ENCODE data around the gene ZNF628. TPM values are rescaled to one million over a fixed set of nuclear protein-coding genes. Genes with fewer than 3 reads are reported as not detected.
A peak's percentile ranks its signal among the peaks of the same experiment; 100 is the strongest.

Gene ZNF628
- total RNA-seq, 1 experiment from 2014 or later, result 16.7 TPM

DNA sequence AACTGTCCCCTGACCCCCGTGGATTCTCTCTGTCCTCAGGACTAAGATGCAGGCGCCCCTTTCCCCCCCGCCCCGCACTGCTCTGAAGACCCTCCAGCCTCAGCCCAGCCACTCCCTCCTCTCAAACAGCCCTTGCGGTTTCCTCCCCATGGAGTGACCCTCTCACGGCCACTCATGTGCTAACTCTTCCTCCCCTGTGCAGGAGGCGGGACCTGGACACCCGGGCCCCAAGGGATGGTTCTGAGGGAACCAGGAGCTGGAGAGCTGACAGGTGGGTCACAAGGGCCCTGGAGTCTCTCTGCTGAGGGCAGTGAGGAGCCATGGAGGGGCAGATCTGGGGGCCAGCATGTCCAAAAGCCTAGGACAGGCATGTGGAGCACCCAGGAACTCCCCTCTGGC lies 16.9 kb upstream of the ZNF628 start:
- H3K4me3 ChIP-seq (ENCODE audit: low read depth, low read length, poor library complexity, severe bottlenecking), result peak overlapping the region; percentile 78
- H3K9me3 ChIP-seq (ENCODE audit: low read depth, low read length, poor library complexity, severe bottlenecking), result no peaks in the 10 kb centered on the region
- POLR2A ChIA-PET (ENCODE audit: low non-redundant PET), result no interaction called here
- intact Hi-C loops (cut with micrococcal nuclease; ENCODE audit: unreplicated experiment), result no loop called here
- no peaks in the 10 kb centered on the region for H3K27me3 ChIP-seq (replicated peaks; ENCODE audit: insufficient read depth, low read depth, low read length, poor library complexity)
- no TSS peak for BruUV-seq (replicated peaks)
- peaks cover 38% of the 10 kb centered on the region for H3K4me1 ChIP-seq (ENCODE audit: insufficient read depth, low read length, poor library complexity, severe bottlenecking)
- peak overlapping the region; percentile 91 for H3K27ac ChIP-seq (ENCODE audit: low read depth, low read length, poor library complexity, severe bottlenecking)
- no peaks in the 10 kb centered on the region for H3K36me3 ChIP-seq (ENCODE audit: insufficient read depth, low read length, poor library complexity, severe bottlenecking)
- DNase-seq (ENCODE audit: low spot score), result no peak
- CTCF ChIA-PET, result no interaction called here
- TF ChIP-seq, protein P1, sequence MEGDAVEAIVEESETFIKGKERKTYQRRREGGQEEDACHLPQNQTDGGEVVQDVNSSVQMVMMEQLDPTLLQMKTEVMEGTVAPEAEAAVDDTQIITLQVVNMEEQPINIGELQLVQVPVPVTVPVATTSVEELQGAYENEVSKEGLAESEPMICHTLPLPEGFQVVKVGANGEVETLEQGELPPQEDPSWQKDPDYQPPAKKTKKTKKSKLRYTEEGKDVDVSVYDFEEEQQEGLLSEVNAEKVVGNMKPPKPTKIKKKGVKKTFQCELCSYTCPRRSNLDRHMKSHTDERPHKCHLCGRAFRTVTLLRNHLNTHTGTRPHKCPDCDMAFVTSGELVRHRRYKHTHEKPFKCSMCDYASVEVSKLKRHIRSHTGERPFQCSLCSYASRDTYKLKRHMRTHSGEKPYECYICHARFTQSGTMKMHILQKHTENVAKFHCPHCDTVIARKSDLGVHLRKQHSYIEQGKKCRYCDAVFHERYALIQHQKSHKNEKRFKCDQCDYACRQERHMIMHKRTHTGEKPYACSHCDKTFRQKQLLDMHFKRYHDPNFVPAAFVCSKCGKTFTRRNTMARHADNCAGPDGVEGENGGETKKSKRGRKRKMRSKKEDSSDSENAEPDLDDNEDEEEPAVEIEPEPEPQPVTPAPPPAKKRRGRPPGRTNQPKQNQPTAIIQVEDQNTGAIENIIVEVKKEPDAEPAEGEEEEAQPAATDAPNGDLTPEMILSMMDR (conservative IDR thresholded peaks at IDR 0.05; ENCODE audit: low read depth, low read length), result no peak
- no peak for TF ChIP-seq EZH2 (IDR thresholded peaks at IDR 0.05; ENCODE audit: borderline replicate concordance, low read depth, low read length, poor library complexity, severe bottlenecking)

GRCh38 chr19:55459950-55460657 lies 16.3 kb upstream of the ZNF628 start:
- no peak for TF ChIP-seq EZH2 (IDR thresholded peaks at IDR 0.05; ENCODE audit: borderline replicate concordance, low read depth, low read length, poor library complexity, severe bottlenecking)
- TF ChIP-seq, protein P1 (conservative IDR thresholded peaks at IDR 0.05; ENCODE audit: low read depth, low read length), result no peak
- Histone ChIP-seq H3K27ac (ENCODE audit: low read depth, low read length, poor library complexity, severe bottlenecking) (peak overlapping the region; percentile 91), H3K4me3 (ENCODE audit: low read depth, low read length, poor library complexity, severe bottlenecking) (peak overlapping the region; percentile 78), H3K27me3 (replicated peaks; ENCODE audit: insufficient read depth, low read depth, low read length, poor library complexity) (no peaks in the 10 kb centered on the region), H3K36me3 (ENCODE audit: insufficient read depth, low read length, poor library complexity, severe bottlenecking) (no peaks in the 10 kb centered on the region), H3K4me1 (ENCODE audit: insufficient read depth, low read length, poor library complexity, severe bottlenecking) (peaks cover 38% of the 10 kb centered on the region), H3K9me3 (ENCODE audit: low read depth, low read length, poor library complexity, severe bottlenecking) (no peaks in the 10 kb centered on the region)
- DNase-seq (ENCODE audit: low spot score), result peak; percentile 37
- intact Hi-C loops (cut with micrococcal nuclease; ENCODE audit: unreplicated experiment), result loop anchor here (5.0 kb wide), 1 partner anchor 147 kb away; the partner anchor contains the start of gene ZNF865
- ChIA-PET POLR2A (ENCODE audit: low non-redundant PET) (no interaction called here), CTCF (no interaction called here)
- TSS peak; percentile 77 for BruUV-seq (replicated peaks)

DNA sequence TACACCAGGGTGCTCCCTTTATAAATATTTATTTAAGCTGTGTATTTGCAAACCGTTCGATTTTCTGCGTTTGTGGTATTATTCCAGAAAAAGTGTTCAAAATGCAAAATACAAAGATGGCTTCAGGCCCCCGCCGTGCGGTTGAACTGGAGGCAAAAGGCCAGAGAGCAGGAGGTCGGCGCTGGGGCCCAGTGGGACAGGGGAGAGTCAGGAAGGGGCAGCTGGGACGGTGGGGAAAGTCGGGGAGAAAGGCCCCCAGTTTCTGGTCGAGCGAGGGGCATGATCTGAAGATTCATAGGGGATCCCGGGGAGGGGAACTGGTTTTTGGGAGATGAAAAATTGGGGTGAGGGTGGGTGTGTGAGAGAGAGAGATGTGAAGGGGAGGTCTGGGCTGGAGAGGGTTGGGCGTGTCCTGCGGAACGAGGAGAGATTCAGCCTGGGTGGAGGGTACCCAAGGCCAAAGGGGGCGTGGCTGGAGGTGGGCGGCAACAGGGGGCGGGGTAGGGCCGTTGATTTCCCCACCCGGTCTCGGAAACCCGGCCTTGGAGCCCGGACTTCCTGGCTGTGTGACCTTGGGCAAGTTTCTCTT lies 15.7 kb upstream of the ZNF628 start:
- peak; percentile 83 for DNase-seq (ENCODE audit: low spot score)
- H3K27ac ChIP-seq (ENCODE audit: low read depth, low read length, poor library complexity, severe bottlenecking), result peak overlapping the region; percentile 91
- ChIA-PET POLR2A (ENCODE audit: low non-redundant PET) (no interaction called here), CTCF (no interaction called here)
- no peaks in the 10 kb centered on the region for H3K9me3 ChIP-seq (ENCODE audit: low read depth, low read length, poor library complexity, severe bottlenecking)
- no peaks in the 10 kb centered on the region for H3K27me3 ChIP-seq (replicated peaks; ENCODE audit: insufficient read depth, low read depth, low read length, poor library complexity)
- H3K4me1 ChIP-seq (ENCODE audit: insufficient read depth, low read length, poor library complexity, severe bottlenecking), result peaks cover 38% of the 10 kb centered on the region
- TF ChIP-seq, protein P1 (conservative IDR thresholded peaks at IDR 0.05; ENCODE audit: low read depth, low read length), result no peak
- no peak for TF ChIP-seq EZH2 (IDR thresholded peaks at IDR 0.05; ENCODE audit: borderline replicate concordance, low read depth, low read length, poor library complexity, severe bottlenecking)
- H3K4me3 ChIP-seq (ENCODE audit: low read depth, low read length, poor library complexity, severe bottlenecking), result peak overlapping the region; percentile 78
- H3K36me3 ChIP-seq (ENCODE audit: insufficient read depth, low read length, poor library complexity, severe bottlenecking), result no peaks in the 10 kb centered on the region
- intact Hi-C loops (cut with micrococcal nuclease; ENCODE audit: unreplicated experiment), result loop anchor here (5.0 kb wide), 1 partner anchor 147 kb away; the partner anchor contains the start of gene ZNF865
- no TSS peak for BruUV-seq (replicated peaks)

Measured in A673 (cell line).